HG03280 (cell line): ENCODE measurements around the gene TGM5.
"Not testable (repeated sequence)": the region's sequence is repeated elsewhere in the genome, so short reads cannot be mapped to it uniquely, and the experiment has no call there.

Source experiments
- ATAC-seq: cut with Tn5 transposase; IDR thresholded peaks from one replicate; pipeline ENCODE4 v1.9.1; 2021; ENCODE audit warnings: mild to moderate bottlenecking, moderate library complexity; ENCODE audit not compliant: unreplicated experiment

The TGM5 gene

DNA sequence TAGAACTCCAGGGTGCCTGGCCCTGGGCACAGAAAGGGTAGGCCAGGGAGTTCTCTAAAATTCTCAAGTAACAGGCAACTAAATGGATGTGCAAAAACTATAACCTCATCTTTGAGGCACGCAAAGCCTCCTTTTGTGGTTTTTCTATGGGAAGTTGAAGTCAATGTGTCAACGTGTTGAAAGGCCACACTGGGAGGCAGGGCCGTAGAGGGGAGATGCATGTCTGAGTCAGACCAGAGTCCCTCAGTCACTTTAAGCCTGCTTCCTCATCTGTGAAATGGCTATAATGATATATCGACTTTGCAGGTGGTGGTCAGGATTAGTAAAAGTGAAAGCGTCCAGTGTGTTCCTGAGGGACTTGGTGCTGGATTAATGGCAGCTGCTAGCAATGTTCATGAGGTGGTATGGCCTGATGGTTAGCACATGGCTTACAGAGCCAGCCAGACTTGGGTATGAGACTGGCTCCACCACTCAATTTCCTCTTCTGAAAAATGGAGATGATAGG, 17.0 kb downstream of the TGM5 start:
- ATAC-seq = no peak

DNA sequence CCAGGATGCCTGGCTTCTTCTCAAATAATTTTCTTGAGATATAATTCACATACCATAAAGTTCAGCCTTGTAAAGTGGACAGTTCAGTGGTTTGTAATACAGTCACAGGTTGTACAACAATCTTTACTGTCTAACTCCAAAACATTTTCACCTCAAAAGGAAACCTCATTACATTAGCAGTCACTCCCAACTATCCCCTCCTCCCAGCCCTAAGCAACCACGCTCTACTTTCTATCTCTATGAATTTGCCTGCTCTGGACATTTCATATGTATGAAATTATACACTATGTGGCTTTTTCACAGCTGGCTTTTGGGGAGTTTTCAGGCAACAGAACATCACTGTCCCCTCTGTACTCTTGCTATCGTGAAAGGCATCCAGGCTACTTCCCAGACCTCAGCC, 17.5 kb downstream of the TGM5 start:
- no peak for ATAC-seq

GRCh38 chr15:43246261-43246774, 20.4 kb downstream of the TGM5 start:
- ATAC-seq = no peak

DNA sequence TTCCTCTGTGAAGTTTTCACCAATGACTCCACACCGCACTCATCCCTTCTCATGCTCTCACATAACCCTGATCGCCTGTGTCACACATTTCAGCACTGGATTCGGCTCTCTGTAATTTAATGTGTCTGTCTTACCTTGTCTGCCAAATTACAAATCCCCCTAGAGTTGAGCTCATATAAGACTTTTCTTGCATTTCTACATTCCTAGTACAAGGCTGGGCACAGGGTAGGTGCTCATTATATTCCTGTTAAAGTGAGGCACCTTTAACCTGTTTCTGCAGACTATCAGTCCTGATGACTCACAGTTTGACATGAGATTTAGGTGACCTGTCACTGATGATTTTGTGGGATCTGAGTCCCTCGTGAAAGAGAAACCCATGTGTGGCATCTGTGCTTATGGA, 22.6 kb downstream of the TGM5 start:
- ATAC-seq = no peak

DNA sequence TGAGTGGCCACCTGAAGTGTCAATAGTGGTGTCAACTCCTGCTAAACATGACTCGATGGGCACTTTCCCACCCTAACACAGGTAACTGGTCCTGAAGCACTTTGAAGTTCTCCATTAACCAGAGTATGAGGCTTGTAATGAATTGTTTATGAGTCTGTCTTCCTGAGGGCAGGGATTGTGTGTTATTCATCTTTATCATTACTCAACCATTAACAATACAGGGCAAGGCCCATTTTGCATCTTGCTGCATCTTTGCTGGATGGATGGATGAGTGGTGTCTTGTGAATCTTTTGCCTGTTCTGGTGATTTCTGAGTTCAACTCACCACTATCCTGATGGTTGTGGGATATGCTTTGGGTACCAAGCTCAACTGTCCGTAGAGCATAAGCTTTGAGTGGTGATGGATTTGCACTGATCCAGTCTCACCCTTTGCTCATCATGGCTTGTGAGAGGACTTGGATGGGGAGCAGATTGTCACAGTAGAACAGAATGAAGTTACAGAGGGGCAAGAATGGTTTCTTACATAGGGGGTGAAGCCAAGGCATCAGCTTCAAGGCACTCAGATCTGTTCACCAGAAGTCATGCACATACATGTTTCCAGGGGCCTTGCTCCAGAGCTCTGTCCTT, 23.6 kb downstream of the TGM5 start:
- no peak for ATAC-seq

DNA sequence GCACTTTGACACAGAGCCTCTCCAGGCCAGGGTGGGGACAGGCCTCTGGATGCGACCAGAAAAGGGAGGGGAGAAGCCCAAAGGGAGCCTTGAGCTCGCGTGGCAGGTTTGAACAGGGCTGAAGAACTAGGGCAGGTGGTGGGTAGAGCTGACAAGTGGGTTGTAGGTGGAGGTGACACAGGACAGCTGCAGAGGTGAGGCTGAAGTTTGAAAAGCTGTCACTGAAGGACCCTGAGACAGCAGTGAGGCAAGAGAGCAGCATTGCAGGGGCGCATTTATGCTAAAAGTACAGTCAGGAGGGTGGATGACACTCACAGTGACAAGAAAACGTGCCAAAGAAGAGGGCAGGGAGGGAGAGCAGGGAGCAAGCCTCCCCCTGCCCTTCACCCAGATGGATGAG, 24.1 kb downstream of the TGM5 start:
- ATAC-seq = no peak

DNA sequence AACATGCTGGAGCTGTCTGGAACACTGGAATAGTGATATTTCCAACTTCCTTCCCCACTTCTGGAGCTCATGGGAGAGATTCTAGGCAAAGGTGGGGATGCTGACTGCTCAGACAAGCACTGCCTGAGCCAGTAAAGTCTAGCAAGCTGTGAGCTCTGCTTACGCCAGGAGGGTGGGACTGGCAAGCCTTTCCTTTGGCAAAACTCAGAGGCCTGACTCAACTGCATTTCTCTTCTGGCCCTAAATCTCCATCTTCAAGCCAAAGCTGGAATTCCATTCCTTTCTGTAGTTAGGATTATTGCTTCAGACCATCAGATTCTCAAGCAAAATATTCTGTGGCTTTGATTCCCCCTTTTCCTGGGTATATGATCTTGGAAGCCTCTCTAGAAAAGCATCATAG, 25.6 kb downstream of the TGM5 start:
- no peak for ATAC-seq

DNA sequence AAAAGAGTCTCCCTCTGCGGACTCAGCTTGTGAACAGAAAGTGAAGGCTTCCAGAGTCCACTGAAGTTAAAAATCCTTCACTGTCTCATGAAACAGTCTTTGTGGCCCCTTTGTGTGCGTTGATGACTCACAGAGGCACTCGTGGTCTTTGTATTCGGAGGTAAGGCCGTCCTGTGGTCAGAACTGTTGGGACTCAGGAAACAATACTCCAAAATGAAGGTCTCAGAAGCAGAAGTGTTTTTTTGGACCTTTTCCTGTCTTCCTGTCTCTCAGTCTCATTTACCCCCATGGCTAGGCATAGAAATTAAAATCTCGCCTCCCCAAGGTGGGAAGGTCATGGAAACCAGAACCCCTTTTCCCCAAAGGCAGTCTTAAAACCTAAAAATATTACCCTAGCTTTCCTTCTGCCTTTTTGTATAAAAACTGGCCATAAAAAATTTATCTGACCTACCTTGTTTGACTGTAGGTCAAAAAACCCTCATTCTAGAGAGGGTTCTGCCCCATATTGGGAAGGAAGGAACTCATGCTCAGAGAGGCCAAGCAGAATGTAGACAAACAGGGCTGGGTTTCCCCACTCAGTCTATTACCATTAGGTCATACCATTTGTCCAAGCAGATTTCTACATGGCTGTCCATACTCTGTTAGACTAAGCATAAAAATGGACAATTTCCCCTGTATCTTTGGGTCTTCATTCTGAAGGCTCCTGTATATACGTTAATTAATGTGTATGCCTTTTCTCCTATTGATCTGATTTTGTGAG, 26.8 kb downstream of the TGM5 start:
- no peak for ATAC-seq

- ATAC-seq = no peak
Observed at GRCh38 chr15:43238671-43239131, 28.0 kb downstream of the TGM5 start.

DNA sequence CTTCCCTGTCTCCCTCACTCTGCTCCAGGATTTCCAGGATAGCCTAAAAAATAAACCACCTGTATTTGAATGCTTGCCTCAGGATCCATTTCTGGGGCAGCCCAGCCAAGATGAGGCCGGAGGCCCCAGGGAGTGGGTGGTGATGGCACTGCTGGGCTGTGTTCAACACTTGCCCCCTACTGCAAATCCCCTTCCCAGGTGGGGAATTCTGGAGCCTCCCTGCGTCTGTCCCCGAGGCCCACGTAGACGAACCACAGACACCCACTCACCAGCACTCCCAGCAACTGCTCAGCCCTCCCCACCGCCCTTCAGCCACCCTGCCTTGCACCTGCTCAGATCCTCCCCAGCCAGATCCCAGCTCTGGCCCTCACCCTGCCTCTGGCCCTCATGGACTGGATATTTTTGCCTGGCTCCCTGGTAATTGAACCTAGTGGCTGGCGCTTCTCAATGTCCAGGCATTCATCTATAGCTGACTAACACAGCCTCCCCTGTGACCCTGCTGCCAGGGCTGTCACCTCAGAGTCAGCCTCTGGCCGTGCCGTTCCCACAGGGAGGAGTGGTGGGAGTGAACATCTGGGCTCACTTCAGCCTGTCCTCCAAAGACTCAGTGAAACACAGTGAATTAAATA, 28.8 kb downstream of the TGM5 start:
- no peak for ATAC-seq

GRCh38 chr15:43235536-43235935, 31.2 kb downstream of the TGM5 start:
- ATAC-seq = no peak

DNA sequence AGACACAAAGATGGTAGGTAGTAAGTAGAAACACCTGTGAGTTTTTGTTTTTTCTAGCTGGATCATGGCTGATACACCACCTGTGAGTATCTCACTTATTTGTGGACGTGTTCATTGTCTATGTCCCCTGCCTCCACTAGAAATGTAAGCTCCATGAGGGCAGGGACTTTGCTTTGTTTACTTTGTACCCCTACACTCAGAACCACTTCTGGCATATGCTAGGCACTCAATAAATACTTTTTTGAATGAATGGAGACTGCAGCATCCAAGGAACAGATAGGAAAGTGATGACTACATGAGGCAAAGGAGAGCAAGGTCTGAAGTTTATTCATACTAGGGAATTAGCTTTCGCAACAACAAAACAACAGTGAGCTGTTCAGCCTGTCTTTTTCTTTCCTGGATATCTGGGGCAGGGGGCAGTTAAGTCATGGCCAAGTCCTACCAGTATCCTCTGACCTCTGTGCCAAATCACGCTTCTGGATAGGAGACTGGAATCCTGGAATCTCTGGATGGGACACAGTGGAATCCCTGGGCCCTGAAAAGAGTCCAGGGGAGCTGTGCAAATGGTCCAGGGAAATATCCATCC, 34.3 kb downstream of the TGM5 start:
- ATAC-seq = no peak

DNA sequence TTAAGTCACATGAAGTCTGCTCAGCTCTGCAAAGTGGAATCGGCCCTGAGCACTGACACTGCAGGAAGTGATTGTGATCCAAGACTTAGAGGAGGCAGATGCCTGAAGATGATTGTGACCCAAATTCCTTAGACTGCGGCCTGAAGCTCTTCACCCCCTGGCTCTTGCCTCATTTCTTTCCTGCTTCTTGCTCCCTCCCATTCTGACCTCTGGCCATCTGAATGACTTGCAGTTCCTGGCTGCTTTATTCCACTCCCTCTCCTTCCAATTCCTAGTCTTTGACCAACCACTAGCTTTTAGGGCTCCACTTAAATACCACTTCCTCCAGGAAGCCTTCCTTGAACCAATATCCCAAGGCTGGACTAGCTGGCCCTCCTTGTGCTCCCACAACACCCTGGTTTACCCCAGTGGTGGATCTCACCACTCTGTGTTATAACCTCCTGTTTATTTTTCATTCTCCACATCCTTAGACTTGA, 36.0 kb downstream of the TGM5 start:
- no peak for ATAC-seq

GRCh38 chr15:43229977-43230376, 36.8 kb downstream of the TGM5 start:
- no peak for ATAC-seq

GRCh38 chr15:43226436-43227305, 40.1 kb downstream of the TGM5 start:
- ATAC-seq = no peak

DNA sequence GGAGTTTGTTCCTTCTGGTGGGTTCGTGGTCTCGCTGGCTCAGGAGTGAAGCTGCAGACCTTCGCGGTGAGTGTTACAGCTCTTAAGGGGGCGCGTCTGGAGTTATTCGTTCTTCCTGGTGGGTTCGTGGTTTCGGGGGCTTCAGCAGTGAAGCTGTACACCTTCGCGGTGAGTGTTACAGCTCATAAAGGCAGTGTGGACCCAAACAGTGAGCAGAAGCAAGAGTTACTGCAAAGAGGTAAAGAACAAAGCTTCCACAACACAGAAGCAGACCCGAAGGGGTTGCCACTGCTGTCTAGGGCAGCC, 40.8 kb downstream of the TGM5 start:
- ATAC-seq = not testable (repeated sequence)

DNA sequence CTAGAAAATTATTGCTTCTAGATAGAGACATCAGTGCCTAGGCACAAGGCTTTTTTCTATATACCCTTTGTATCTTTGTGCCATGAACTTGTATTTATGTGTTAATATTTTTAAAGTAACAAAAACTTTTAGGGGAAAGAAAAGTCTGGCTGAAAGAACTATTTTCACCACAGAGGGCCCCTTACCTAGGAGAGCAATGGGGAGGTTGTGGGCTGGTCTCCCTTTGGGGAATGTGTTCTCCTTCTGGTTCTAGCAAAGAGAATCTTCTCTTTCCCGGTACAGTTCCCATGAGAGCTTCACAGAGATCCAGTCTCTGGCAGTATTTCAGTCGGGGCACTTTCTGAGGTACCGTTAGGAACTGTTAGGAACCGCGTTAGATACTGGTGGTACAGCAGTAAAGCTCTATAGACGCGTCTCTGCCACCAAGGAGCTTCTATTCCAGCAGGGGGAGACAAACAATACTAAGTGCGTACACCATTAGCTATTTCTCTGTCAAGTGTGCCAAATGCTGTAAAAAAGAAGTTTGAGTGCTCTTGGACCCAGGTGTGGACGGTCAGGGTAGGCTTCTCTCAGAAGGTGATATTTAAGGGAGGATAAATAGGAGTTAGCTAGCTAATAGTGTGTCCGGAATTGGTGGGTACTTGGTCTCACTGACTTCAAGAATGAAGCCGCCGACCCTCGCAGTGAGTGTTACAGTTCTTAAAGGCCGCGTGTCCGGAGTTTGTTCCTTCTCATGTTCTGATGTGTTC, 41.4 kb downstream of the TGM5 start:
- no peak for ATAC-seq

DNA sequence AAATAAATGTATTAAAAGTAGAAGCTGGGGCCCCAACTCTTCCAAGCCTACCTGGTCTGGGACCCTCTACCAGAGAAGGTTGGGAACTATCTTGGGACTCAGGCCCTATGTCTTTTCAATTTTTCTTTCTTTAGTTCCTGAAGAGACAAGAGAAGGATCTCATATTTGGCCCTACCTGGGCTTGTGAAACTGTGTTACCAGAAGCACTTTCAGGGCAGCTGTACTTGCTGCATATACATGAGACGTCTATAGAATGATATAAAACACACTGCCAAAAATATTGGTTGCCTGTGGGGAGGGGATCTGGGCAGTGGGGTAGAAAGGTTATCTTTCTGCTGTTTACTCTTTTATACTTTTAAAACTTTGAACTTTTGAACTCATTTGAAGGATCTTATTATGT, 45.3 kb downstream of the TGM5 start:
- no peak for ATAC-seq

DNA sequence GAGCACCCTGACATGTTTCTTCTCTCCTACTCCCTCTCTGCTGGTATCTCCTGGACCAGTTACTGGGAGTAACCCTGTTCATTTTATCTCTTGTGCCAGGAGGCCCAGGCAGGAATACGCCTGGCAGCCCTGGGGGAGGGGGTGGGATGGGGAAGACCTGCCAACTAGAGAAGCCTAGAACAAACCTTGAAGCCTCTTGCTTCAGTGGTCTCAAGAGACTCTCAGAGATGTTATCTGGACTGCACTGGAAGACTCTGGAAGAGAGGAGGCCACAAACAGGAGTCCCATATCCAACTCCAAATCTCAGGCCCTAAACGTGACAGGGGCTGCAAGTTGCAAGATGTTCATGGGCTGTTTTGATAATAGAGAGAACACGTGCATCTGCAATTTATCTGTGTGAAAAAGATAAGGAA, 45.7 kb downstream of the TGM5 start, which contains the start of gene EPB42:
Gene EPB42, minus strand, starts transcription at position 28 of the 413 bp plus-strand sequence. CDS start 193 bp downstream, outside the sequence.
- ATAC-seq = no peak
